PC-9 (cell line): ENCODE measurements around the gene MYBBP1A.

ENCODE experiments used
- CTCF ChIP-seq: fragments of 200-600 bp; sonication (generic); conservative IDR thresholded peaks from 2 replicates; pipeline ENCODE4 v1.6.1; 2017; ENCODE audit warnings: mixed run types, antibody characterized with exemption, mild to moderate bottlenecking, moderate library complexity
- EZH2 ChIP-seq: fragments of 200-600 bp; sonication (generic); IDR thresholded peaks from 2 replicates; pipeline ENCODE4 v1.8.0; 2017; ENCODE audit warnings: antibody characterized with exemption, low read depth

- no peak for TF ChIP-seq CTCF
- no peak for TF ChIP-seq EZH2
These were observed 44.6 kb downstream of the MYBBP1A start for GRCh38 chr17:4510618-4510941.
